Ishikawa (cell line): Measurements from ENCODE around the gene QDPR.

Source experiments
- EP300 ChIP-seq: IDR thresholded peaks from 2 replicates; pipeline ENCODE4 v1.6.1; 2012; ENCODE audit warnings: borderline replicate concordance
- YY1 ChIP-seq: IDR thresholded peaks from 2 replicates; pipeline ENCODE4 v1.6.1; 2012; ENCODE audit warnings: low read depth
- ZBTB7A ChIP-seq: IDR thresholded peaks from 2 replicates; pipeline ENCODE4 v1.6.1; 2012; ENCODE audit warnings: low read depth
- TF ChIP-seq, protein P1 (sequence below): IDR thresholded peaks from 2 replicates; pipeline ENCODE4 v1.6.1; 2012; ENCODE audit warnings: low read depth, mild to moderate bottlenecking

DNA sequence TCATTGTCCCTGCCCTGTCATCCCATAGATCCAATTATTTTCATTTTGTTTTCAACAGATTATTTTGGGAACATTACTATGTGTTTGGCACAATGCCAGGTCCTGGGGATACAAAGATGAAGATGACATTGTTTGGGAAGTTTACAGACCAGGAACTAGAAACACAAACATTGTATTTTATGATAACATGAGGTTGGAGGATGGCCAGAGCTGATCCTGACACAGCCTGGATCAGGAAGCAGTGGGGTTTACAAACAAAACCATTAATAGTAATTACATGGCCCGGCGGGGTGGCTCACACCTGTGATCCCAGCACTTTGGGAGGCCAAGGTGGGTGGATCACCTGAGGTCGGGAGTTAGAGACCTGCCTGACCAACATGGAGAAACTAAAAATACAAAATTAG lies 32.9 kb upstream of the QDPR start:
- no peak for TF ChIP-seq YY1
- no peak for TF ChIP-seq EP300
- no peak for TF ChIP-seq ZBTB7A
- TF ChIP-seq, protein P1, sequence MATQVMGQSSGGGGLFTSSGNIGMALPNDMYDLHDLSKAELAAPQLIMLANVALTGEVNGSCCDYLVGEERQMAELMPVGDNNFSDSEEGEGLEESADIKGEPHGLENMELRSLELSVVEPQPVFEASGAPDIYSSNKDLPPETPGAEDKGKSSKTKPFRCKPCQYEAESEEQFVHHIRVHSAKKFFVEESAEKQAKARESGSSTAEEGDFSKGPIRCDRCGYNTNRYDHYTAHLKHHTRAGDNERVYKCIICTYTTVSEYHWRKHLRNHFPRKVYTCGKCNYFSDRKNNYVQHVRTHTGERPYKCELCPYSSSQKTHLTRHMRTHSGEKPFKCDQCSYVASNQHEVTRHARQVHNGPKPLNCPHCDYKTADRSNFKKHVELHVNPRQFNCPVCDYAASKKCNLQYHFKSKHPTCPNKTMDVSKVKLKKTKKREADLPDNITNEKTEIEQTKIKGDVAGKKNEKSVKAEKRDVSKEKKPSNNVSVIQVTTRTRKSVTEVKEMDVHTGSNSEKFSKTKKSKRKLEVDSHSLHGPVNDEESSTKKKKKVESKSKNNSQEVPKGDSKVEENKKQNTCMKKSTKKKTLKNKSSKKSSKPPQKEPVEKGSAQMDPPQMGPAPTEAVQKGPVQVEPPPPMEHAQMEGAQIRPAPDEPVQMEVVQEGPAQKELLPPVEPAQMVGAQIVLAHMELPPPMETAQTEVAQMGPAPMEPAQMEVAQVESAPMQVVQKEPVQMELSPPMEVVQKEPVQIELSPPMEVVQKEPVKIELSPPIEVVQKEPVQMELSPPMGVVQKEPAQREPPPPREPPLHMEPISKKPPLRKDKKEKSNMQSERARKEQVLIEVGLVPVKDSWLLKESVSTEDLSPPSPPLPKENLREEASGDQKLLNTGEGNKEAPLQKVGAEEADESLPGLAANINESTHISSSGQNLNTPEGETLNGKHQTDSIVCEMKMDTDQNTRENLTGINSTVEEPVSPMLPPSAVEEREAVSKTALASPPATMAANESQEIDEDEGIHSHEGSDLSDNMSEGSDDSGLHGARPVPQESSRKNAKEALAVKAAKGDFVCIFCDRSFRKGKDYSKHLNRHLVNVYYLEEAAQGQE = no peak
